ENCODE results near the gene WDR73. TPM values are rescaled to one million over a fixed set of nuclear protein-coding genes. Genes with fewer than 3 reads are reported as not detected.

WDR73 gene
- total and polyA plus RNA-seq, 9 of the 15 experiments (the other 6 are each of a cell fraction or from before 2014, with no cell fraction given) = 9.2 to 25.4 (median 21.7) TPM

DNA sequence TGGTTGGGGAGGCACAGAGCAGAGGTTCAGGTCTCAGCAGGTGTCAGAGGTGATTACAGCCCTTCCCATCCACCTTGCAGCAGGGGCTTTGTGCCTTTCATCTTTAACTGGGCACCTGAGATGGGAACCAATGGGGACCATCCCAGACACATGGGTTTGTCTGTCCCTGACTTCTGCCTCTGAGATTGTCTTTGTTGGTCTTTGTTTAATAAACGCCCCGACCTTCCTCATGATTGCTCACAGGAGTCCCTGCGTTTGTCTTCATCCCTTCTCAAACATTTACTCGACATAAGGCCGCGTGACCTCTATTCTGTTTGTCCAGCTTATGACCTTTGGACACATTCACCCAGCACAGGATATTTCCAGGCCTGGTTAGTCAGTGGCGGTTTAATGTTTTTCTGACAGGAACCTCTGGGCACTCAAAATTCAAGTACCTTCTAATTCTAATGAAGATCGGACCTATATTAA, 47.4 kb downstream of the WDR73 start:
- CTCF ChIA-PET (ENCODE audit: low intra/inter-chr PET ratio) = no interaction called here
- 61% methylated on average over 8 of the region's 8 CpGs for WGBS (ENCODE audit: insufficient coverage, low coverage, missing lambda C conversion rate)
- no peaks in the 10 kb centered on the region for H3K27me3 ChIP-seq (ENCODE audit: control insufficient read depth in 2 of 2, insufficient read depth in 2 of 2, low read length in 2 of 2)
- H3K9me1 ChIP-seq (ENCODE audit: control insufficient read depth, insufficient read depth, low read length) = no peaks in the 10 kb centered on the region
- H2AFZ ChIP-seq (ENCODE audit: low read depth, low read length) = no peak overlapping the region
- no peaks in the 10 kb centered on the region for H3K9me3 ChIP-seq (replicated peaks; ENCODE audit: control insufficient read depth, insufficient read depth, low read depth, low read length)
- H3K36me3 ChIP-seq (ENCODE audit: control insufficient read depth, insufficient read depth, low read length) = peaks cover 17% of the 10 kb centered on the region; the same call in 1 of the 3 replicates
- no peaks in the 10 kb centered on the region for H3K79me2 ChIP-seq (ENCODE audit: control insufficient read depth, insufficient read depth, low read length)
- no peaks in the 10 kb centered on the region for H4K20me1 ChIP-seq (replicated peaks; ENCODE audit: control insufficient read depth, insufficient read depth, low read length)
- H3K27ac ChIP-seq (ENCODE audit: extremely low read depth, low read depth, low read length) = no peak overlapping the region
- in situ Hi-C loops (cut with MboI) (no loop called here), intact Hi-C loops (cut with micrococcal nuclease) (no loop called here)
- ATAC-seq (no peak), FAIRE-seq (no peak), DNase-seq (ENCODE audit: extremely low read depth in 1 of 4, low spot score in 3 of 4) (no peak)
- no TSS peak for BruUV-seq (replicated peaks)
- POLR2A ChIA-PET = interaction anchor here (1.1 to 1.7 kb wide), 2 partner anchors 10 to 213 kb away, joined by 3 to 7 read pairs; no protein-coding TSS in a partner anchor
- H3K9ac ChIP-seq (ENCODE audit: insufficient read depth in 1 of 2, low read depth in 2 of 2, low read length in 2 of 2) = no peak overlapping the region
- no peak overlapping the region for H3K4me3 ChIP-seq
- H3K4me2 ChIP-seq (ENCODE audit: insufficient read depth, low read length) = no peak overlapping the region
- peaks cover 5 to 16% of the 10 kb centered on the region in 2 experiments; a peak in 4 of 5 replicates for H3K4me1 ChIP-seq (replicated peaks in 1 of 2; ENCODE audit: control insufficient read depth in 2 of 2, insufficient read depth in 2 of 2, low read length in 2 of 2)
- TF ChIP-seq NONO (IDR thresholded peaks at IDR 0.05; ENCODE audit: low read depth in 2 of 2, low read length in 1 of 2) (no peak), ETV1 (tag; conservative IDR thresholded peaks at IDR 0.05; ENCODE audit: low read depth) (no peak), NEUROD1 (IDR thresholded peaks at IDR 0.05; ENCODE audit: borderline replicate concordance, low read depth, low read length, partially characterized antibody) (no peak), ZNF436 (CRISPR knock-in tag; IDR thresholded peaks at IDR 0.05) (no peak), ESRRB (CRISPR knock-in tag; IDR thresholded peaks at IDR 0.05; ENCODE audit: borderline replicate concordance) (no peak), ZNF140 (CRISPR knock-in tag; IDR thresholded peaks at IDR 0.05) (no peak), PRPF4 (IDR thresholded peaks at IDR 0.05; ENCODE audit: insufficient read depth, low read depth, low read length, poor library complexity, severe bottlenecking) (no peak), CXXC5 (CRISPR knock-in tag; IDR thresholded peaks at IDR 0.05) (no peak), SMARCE1 (IDR thresholded peaks at IDR 0.05) (no peak), KAT8 (IDR thresholded peaks at IDR 0.05; ENCODE audit: low read depth) (no peak)
- TF ChIP-seq, protein P1, sequence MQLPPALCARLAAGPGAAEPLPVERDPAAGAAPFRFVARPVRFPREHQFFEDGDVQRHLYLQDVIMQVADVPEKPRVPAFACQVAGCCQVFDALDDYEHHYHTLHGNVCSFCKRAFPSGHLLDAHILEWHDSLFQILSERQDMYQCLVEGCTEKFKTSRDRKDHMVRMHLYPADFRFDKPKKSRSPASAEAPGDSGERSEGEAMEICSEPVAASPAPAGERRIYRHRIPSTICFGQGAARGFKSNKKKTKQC (CRISPR knock-in tag; IDR thresholded peaks at IDR 0.05) = no peak
- TF ChIP-seq, protein P2, sequence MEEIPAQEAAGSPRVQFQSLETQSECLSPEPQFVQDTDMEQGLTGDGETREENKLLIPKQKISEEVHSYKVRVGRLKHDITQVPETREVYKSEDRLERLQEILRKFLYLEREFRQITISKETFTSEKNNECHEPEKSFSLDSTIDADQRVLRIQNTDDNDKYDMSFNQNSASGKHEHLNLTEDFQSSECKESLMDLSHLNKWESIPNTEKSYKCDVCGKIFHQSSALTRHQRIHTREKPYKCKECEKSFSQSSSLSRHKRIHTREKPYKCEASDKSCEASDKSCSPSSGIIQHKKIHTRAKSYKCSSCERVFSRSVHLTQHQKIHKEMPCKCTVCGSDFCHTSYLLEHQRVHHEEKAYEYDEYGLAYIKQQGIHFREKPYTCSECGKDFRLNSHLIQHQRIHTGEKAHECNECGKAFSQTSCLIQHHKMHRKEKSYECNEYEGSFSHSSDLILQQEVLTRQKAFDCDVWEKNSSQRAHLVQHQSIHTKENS (CRISPR knock-in tag; IDR thresholded peaks at IDR 0.05) = no peak
